ENCODE data around the gene WNK4. TPM values are rescaled to one million over a fixed set of nuclear protein-coding genes. Genes with fewer than 3 reads are reported as not detected.

WNK4 gene
- polyA plus RNA-seq, 3 donors: not detected

- Mint-ChIP-seq H3K36me3 (no peaks in the 10 kb centered on the region), H3K4me3 (no peak overlapping the region), H3K27me3 (ENCODE audit: low read depth in 3 of 3) (peaks cover 14 to 26% (median 23%) of the 10 kb centered on the region in 3 donors), H3K9me3 (peaks cover 0 to 3% (median 0%) of the 10 kb centered on the region in 7 donors), H3K27ac (peak overlapping the region in 1 of 7 donors; percentile 47), H3K4me1 (peaks cover 16% of the 10 kb centered on the region)
- no peaks in the 10 kb centered on the region for H4K20me1 ChIP-seq (ENCODE audit: insufficient read depth, low read length)
- no peak overlapping the region for H2AFZ ChIP-seq (ENCODE audit: insufficient read depth, low read depth, low read length, poor library complexity, severe bottlenecking)
- WGBS (ENCODE audit: insufficient coverage): 96% methylated on average over 7 of the region's 11 CpGs
- no peaks in the 10 kb centered on the region for H3K9me3 ChIP-seq (replicated peaks in 1 of 2; ENCODE audit: control insufficient read depth in 1 of 2, insufficient read depth in 1 of 2, low read length in 2 of 2)
- H3K9ac ChIP-seq (ENCODE audit: insufficient read depth, low read length, poor library complexity, severe bottlenecking): no peak overlapping the region
- TF ChIP-seq CTCF (IDR thresholded peaks at IDR 0.05): no peak
- no peaks in the 10 kb centered on the region for H3K36me3 ChIP-seq (replicated peaks in 1 of 2; ENCODE audit: control insufficient read depth in 1 of 2, insufficient read depth in 2 of 2, low read length in 2 of 2)
- peaks cover 25 to 27% of the 10 kb centered on the region in 2 donors for H3K4me1 ChIP-seq (ENCODE audit: control insufficient read depth in 1 of 2, insufficient read depth in 2 of 2, low read length in 2 of 2)
- H3K27ac ChIP-seq (ENCODE audit: low read depth in 1 of 2, low read length in 2 of 2): no peak overlapping the region
- intact Hi-C loops (cut with micrococcal nuclease): no loop called here
- no peak for DNase-seq
- H3K4me3 ChIP-seq (replicated peaks in 1 of 3; ENCODE audit: low read depth in 2 of 3, low read length in 3 of 3): no peak overlapping the region
- peaks cover 0 to 8% of the 10 kb centered on the region in 2 donors for H3K27me3 ChIP-seq (ENCODE audit: control insufficient read depth in 2 of 2, insufficient read depth in 2 of 2, low read length in 2 of 2)
- H3K79me2 ChIP-seq (ENCODE audit: insufficient read depth, low read length): peaks cover 6% of the 10 kb centered on the region
- no peak overlapping the region for H3K4me2 ChIP-seq (replicated peaks; ENCODE audit: extremely low read depth, low read length, poor library complexity, severe bottlenecking)
Observed at GRCh38 chr17:42748908-42749798, 31.3 kb upstream of the WNK4 start.

- Histone ChIP-seq H3K9me3 (replicated peaks in 1 of 2; ENCODE audit: control insufficient read depth in 1 of 2, insufficient read depth in 1 of 2, low read length in 2 of 2) (no peaks in the 10 kb centered on the region), H3K4me2 (replicated peaks; ENCODE audit: extremely low read depth, low read length, poor library complexity, severe bottlenecking) (peak overlapping the region; percentile 47), H3K9ac (ENCODE audit: insufficient read depth, low read length, poor library complexity, severe bottlenecking) (no peak overlapping the region), H3K36me3 (replicated peaks in 1 of 2; ENCODE audit: control insufficient read depth in 1 of 2, insufficient read depth in 2 of 2, low read length in 2 of 2) (no peaks in the 10 kb centered on the region), H3K4me1 (ENCODE audit: control insufficient read depth in 1 of 2, insufficient read depth in 2 of 2, low read length in 2 of 2) (peaks cover 17 to 18% of the 10 kb centered on the region in 2 donors), H3K27ac (ENCODE audit: low read depth in 1 of 2, low read length in 2 of 2) (peak overlapping the region in 1 of 2 donors; percentile 36), H4K20me1 (ENCODE audit: insufficient read depth, low read length) (no peaks in the 10 kb centered on the region), H3K27me3 (ENCODE audit: control insufficient read depth in 2 of 2, insufficient read depth in 2 of 2, low read length in 2 of 2) (peaks cover 0 to 6% of the 10 kb centered on the region in 2 donors), H3K4me3 (replicated peaks in 1 of 3; ENCODE audit: low read depth in 2 of 3, low read length in 3 of 3) (peak overlapping the region in 1 of 3 experiments; percentile 50), H3K79me2 (ENCODE audit: insufficient read depth, low read length) (no peaks in the 10 kb centered on the region), H2AFZ (ENCODE audit: insufficient read depth, low read depth, low read length, poor library complexity, severe bottlenecking) (no peak overlapping the region)
- Mint-ChIP-seq H3K4me3 (peak overlapping the region in 1 of 2 donors; percentile 41), H3K36me3 (no peaks in the 10 kb centered on the region), H3K4me1 (peaks cover 10% of the 10 kb centered on the region), H3K9me3 (peaks cover 0 to 1% (median 0%) of the 10 kb centered on the region in 7 donors), H3K27ac (peak overlapping the region in 4 of 7 donors; percentile 13 to 83 (median 66)), H3K27me3 (ENCODE audit: low read depth in 3 of 3) (peaks cover 14 to 34% (median 24%) of the 10 kb centered on the region in 3 donors)
- no CpG with 5 or more reads among the region's 3 CpGs for WGBS (ENCODE audit: insufficient coverage)
- TF ChIP-seq CTCF (IDR thresholded peaks at IDR 0.05): no peak
- peak; percentile 27 to 54 (median 38) for DNase-seq
- intact Hi-C loops (cut with micrococcal nuclease): no loop called here
Observed at GRCh38 chr17:42750739-42751344, 29.6 kb upstream of the WNK4 start.

All from CD14-positive monocyte (primary cell).